Duodenal mucosa (tissue), 2 donors: Measurements from ENCODE around the gene GMDS.

Source experiments
- H3K27ac ChIP-seq: one replicate; pipeline ENCODE4 v1.7.0; 2013; ENCODE audit warnings: low read depth, low read length
- H3K27me3 ChIP-seq, 2 donors: one replicate each; pipeline ENCODE4 v1.7.0; 2013; ENCODE audit warnings: low read length in 2 of 2, control low read depth in 1 of 2; ENCODE audit not compliant: insufficient read depth in 2 of 2, control insufficient read depth in 1 of 2
- H3K36me3 ChIP-seq, 2 donors: one replicate each; pipeline ENCODE4 v1.7.0; 2013; ENCODE audit warnings: low read length in 2 of 2, control low read depth in 1 of 2; ENCODE audit not compliant: insufficient read depth in 2 of 2, control insufficient read depth in 1 of 2
- H3K4me1 ChIP-seq, 2 donors: one replicate each; pipeline ENCODE4 v1.7.0; 2013; ENCODE audit warnings: low read length in 2 of 2, control low read depth in 1 of 2; ENCODE audit not compliant: insufficient read depth in 2 of 2, control insufficient read depth in 1 of 2
- H3K4me3 ChIP-seq, 2 donors: one replicate each; pipeline ENCODE4 v1.7.0; 2013; ENCODE audit warnings: low read length in 2 of 2, low read depth in 1 of 2
- H3K9ac ChIP-seq, 2 donors: one replicate each; pipeline ENCODE4 v1.7.0; 2013; ENCODE audit warnings: low read length in 2 of 2, low read depth in 1 of 2
- H3K9me3 ChIP-seq, 2 donors: one replicate each; pipeline ENCODE4 v1.7.0; 2013; ENCODE audit warnings: low read length in 2 of 2, control low read depth in 1 of 2; ENCODE audit not compliant: control insufficient read depth in 1 of 2

Gene GMDS

GRCh38 chr6:1966713-1967112 lies 278.7 kb downstream of the GMDS start:
- no peaks in the 10 kb centered on the region for H3K27me3 ChIP-seq
- no peaks in the 10 kb centered on the region for H3K4me1 ChIP-seq
- no peaks in the 10 kb centered on the region for H3K36me3 ChIP-seq
- H3K4me3 ChIP-seq, result no peak overlapping the region
- no peak overlapping the region for H3K27ac ChIP-seq
- no peak overlapping the region for H3K9ac ChIP-seq
- no peaks in the 10 kb centered on the region for H3K9me3 ChIP-seq

DNA sequence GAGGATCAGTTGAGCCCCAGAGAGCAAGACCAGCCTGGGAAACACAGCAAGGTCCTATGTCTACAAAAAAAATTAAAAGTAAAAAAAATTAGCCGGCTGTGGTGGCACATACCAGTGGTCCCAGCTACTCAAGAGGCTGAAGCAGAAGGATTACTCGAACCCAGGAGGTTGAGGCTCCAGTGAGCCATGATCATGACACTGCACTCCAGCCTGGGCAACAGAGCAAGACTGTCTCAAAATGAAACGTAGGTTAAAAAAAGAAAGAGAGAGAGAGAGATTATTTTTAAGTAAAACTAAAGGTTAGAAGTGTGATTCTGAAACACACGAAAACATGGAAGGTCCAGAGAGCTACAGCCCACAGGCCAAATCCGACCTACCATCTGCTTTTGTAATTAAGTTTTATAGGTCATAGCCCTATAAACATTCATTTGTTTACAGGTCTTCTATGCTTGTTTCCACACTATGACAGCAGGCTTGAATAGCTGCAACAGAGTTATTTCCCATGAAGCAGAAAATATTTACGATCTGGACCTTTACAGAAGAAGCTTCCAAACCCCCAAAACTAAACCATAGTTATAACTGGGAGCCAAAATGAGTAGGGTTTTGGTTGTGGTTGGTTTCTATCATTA lies 279.7 kb downstream of the GMDS start:
- H3K36me3 ChIP-seq, result peaks cover 0 to under 1% of the 10 kb centered on the region in 2 donors
- H3K27ac ChIP-seq, result no peak overlapping the region
- H3K27me3 ChIP-seq, result no peaks in the 10 kb centered on the region
- H3K4me3 ChIP-seq, result no peak overlapping the region
- H3K9me3 ChIP-seq, result no peaks in the 10 kb centered on the region
- H3K4me1 ChIP-seq, result no peaks in the 10 kb centered on the region
- no peak overlapping the region for H3K9ac ChIP-seq

GRCh38 chr6:1963596-1963995 lies 281.8 kb downstream of the GMDS start:
- no peak overlapping the region for H3K27ac ChIP-seq
- H3K9ac ChIP-seq, result no peak overlapping the region

GRCh38 chr6:1962201-1962600 lies 283.2 kb downstream of the GMDS start:
- H3K36me3 ChIP-seq, result peaks cover 5 to 9% of the 10 kb centered on the region in 2 donors
- H3K9ac ChIP-seq, result no peak overlapping the region
- no peak overlapping the region for H3K27ac ChIP-seq
- no peaks in the 10 kb centered on the region for H3K27me3 ChIP-seq
- no peaks in the 10 kb centered on the region for H3K9me3 ChIP-seq
- H3K4me1 ChIP-seq, result no peaks in the 10 kb centered on the region
- H3K4me3 ChIP-seq, result no peak overlapping the region

More at GRCh38 chr6:1963596-1963995, 281.8 kb downstream of the GMDS start:
- H3K9me3 ChIP-seq, result no peaks in the 10 kb centered on the region
- H3K36me3 ChIP-seq, result peaks cover 4 to 5% of the 10 kb centered on the region in 2 donors
- H3K27me3 ChIP-seq, result no peaks in the 10 kb centered on the region
- no peak overlapping the region for H3K4me3 ChIP-seq
- no peaks in the 10 kb centered on the region for H3K4me1 ChIP-seq

DNA sequence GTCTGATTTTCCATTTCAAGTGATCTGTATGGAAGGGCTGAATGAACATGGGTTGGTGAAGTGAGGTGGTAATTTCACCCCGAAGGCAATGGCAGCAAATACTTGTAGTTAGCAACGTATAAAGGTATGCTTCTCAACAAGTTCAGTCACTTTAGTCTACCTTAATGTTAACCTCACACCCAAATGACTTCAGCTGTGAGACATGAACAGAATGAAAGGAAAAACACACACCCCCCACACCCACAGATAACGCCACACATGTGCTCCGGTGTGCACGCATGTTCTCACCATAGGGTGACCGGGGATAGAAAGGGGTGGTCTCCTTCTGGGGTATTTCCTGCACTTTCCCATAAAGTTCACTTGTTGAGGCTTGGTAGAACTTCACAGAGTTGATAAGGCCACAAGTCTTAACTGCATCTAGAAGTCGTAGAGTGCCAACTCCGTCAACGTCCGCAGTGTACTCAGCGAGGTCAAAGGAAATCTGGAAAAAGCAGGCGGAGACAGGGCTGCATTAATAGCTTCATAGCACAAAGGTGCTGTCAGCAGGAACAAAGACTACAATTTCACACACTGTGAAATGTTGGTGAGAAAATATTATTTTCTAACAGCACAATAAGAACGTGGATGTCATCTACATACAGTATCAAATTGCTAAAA lies 284.8 kb downstream of the GMDS start:
- H3K36me3 ChIP-seq, result peaks cover 7 to 9% of the 10 kb centered on the region in 2 donors
- no peaks in the 10 kb centered on the region for H3K4me1 ChIP-seq
- no peak overlapping the region for H3K27ac ChIP-seq
- H3K9ac ChIP-seq, result no peak overlapping the region
- H3K27me3 ChIP-seq, result no peaks in the 10 kb centered on the region
- H3K9me3 ChIP-seq, result no peaks in the 10 kb centered on the region
- H3K4me3 ChIP-seq, result no peak overlapping the region

DNA sequence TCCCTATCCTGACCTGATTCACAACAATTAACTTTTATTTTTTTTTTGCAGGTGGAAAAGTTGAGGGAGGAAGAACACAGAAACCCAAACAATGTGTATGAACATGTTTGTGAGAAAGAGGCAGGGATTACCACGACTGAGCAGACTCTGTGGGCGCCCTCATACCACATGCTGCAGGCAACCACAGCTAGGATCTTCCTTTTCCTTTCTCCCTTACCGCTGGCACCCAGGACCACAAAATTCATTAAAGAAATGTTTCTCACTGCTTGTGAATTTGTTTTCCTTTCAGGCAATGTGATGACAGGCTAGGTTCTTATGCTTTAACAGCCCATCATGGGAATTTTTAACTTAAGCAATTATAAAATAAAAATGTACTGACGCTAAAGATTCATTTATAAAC lies 287.1 kb downstream of the GMDS start:
- Histone ChIP-seq H3K4me3 (no peak overlapping the region), H3K9ac (no peak overlapping the region), H3K9me3 (no peaks in the 10 kb centered on the region), H3K4me1 (no peaks in the 10 kb centered on the region), H3K27me3 (no peaks in the 10 kb centered on the region), H3K27ac (no peak overlapping the region), H3K36me3 (peaks cover 7 to 9% of the 10 kb centered on the region in 2 donors)

DNA sequence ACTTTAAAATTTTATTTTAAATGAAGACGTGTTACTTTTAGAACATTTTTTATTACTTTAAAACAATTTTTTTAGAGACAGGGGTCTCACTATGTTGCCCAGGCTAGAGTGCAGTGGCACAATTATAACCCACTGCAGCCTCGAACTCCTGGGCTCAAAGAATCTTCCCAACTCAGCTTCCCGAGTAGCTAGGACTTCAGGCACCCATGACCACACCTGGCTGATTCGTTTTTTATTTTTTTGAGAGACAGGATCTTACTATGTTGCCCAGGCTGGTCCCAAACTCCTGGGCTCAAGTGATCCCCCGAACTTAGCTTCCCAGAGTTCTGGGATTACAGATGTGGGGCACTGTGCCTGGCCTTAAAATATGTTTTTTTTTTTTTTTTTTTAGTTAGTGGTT lies 287.7 kb downstream of the GMDS start:
- no peaks in the 10 kb centered on the region for H3K27me3 ChIP-seq
- H3K9ac ChIP-seq, result no peak overlapping the region
- no peak overlapping the region for H3K27ac ChIP-seq
- no peaks in the 10 kb centered on the region for H3K4me1 ChIP-seq
- no peaks in the 10 kb centered on the region for H3K9me3 ChIP-seq
- H3K4me3 ChIP-seq, result no peak overlapping the region
- peaks cover 9 to 10% of the 10 kb centered on the region in 2 donors for H3K36me3 ChIP-seq

DNA sequence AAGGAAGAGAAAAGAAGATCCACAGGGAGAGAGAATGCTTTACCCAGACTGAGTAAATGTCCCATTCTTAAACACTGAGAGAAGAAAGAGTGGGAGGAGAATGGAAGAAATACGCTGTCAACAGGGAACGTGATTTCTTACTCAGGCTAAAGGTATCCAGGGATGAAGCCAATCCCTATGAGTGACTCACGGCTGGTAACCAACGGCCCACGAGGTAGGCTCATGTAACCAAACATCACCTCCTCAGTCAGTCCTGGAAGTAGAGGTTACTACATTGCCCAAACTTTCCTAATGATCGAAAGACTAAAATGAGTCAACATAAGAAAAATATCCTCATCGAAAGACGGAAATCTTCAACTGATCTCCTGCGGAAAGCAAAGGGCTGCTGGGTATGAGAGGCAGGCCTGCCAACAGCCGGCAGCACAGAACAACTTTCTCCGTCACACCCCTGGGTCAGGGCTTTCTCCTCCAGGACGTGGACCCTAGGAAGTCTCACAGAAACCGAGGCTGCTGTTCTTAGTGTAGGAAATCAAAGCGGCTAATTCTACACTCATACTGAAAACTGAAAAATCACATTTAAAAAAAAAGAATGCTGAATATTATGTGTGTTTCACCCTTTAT lies 292.6 kb downstream of the GMDS start:
- Histone ChIP-seq H3K27me3 (no peaks in the 10 kb centered on the region), H3K36me3 (peaks cover 0 to 25% of the 10 kb centered on the region in 2 donors), H3K27ac (no peak overlapping the region), H3K9me3 (no peaks in the 10 kb centered on the region), H3K4me3 (no peak overlapping the region), H3K9ac (no peak overlapping the region), H3K4me1 (no peaks in the 10 kb centered on the region)

DNA sequence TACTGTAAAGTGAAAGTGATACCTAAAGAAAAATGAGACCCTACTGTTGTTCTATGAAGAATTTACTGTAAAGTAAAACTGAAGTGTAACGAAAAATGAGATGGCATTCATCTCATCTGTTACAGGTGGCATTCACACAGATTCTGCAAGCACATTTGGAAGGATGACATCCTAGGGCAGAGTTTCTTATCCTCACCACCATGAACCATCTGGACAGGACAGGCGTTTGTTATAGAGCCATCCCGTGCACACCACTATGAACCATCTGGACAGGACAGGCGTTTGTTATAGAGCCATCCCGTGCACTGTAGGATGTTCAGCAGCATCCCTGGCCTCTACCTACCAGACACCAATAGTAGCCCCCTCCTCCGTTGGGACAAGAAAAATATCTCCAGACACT lies 294.8 kb downstream of the GMDS start:
- no peaks in the 10 kb centered on the region for H3K4me1 ChIP-seq
- no peak overlapping the region for H3K27ac ChIP-seq
- no peak overlapping the region for H3K9ac ChIP-seq
- no peak overlapping the region for H3K4me3 ChIP-seq
- H3K36me3 ChIP-seq, result peaks cover 0 to 36% of the 10 kb centered on the region in 2 donors
- H3K27me3 ChIP-seq, result no peaks in the 10 kb centered on the region
- no peaks in the 10 kb centered on the region for H3K9me3 ChIP-seq

DNA sequence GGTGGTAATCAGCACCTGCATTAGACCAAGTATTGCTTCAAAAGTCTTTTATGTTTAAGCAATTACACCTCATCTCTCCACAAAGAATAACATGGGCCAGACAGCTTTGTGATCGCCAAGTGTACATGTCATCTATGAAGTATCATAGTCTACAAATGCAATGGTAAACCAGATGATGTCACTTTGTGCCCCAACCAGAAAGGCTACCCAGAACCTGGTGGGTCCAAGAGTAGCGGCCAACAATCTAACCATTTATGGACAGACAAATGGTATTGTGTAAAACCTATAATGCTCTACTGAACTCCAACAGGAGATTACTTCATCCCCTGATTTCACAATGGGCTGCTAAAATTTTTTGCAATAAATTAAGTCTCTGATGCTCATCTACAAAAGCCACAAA lies 295.9 kb downstream of the GMDS start:
- no peaks in the 10 kb centered on the region for H3K27me3 ChIP-seq
- H3K27ac ChIP-seq, result no peak overlapping the region
- no peaks in the 10 kb centered on the region for H3K9me3 ChIP-seq
- H3K4me1 ChIP-seq, result no peaks in the 10 kb centered on the region
- peaks cover 0 to 36% of the 10 kb centered on the region in 2 donors for H3K36me3 ChIP-seq
- H3K9ac ChIP-seq, result no peak overlapping the region
- no peak overlapping the region for H3K4me3 ChIP-seq
